ENCODE data around the gene RAB40C. TPM values are rescaled to one million over a fixed set of nuclear protein-coding genes. Genes with fewer than 3 reads are reported as not detected.

The RAB40C gene
- total and polyA plus RNA-seq, 2 experiments from 2014 or later = 30.2 to 32.7 TPM

- no peak overlapping the region for H2AFZ ChIP-seq
- H3K27ac ChIP-seq = no peak overlapping the region
- no peaks in the 10 kb centered on the region for H4K20me1 ChIP-seq (ENCODE audit: insufficient read depth, poor library complexity, severe bottlenecking)
- H3K27me3 ChIP-seq = no peaks in the 10 kb centered on the region
- DNase-seq (ENCODE audit: low spot score) = no peak
- TF ChIP-seq, protein P1, sequence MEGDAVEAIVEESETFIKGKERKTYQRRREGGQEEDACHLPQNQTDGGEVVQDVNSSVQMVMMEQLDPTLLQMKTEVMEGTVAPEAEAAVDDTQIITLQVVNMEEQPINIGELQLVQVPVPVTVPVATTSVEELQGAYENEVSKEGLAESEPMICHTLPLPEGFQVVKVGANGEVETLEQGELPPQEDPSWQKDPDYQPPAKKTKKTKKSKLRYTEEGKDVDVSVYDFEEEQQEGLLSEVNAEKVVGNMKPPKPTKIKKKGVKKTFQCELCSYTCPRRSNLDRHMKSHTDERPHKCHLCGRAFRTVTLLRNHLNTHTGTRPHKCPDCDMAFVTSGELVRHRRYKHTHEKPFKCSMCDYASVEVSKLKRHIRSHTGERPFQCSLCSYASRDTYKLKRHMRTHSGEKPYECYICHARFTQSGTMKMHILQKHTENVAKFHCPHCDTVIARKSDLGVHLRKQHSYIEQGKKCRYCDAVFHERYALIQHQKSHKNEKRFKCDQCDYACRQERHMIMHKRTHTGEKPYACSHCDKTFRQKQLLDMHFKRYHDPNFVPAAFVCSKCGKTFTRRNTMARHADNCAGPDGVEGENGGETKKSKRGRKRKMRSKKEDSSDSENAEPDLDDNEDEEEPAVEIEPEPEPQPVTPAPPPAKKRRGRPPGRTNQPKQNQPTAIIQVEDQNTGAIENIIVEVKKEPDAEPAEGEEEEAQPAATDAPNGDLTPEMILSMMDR (IDR thresholded peaks at IDR 0.05; ENCODE audit: poor library complexity) = no peak
- no peak for TF ChIP-seq EZH2 (IDR thresholded peaks at IDR 0.05; ENCODE audit: borderline replicate concordance)
- no peak for TF ChIP-seq EZH2phosphoT487 (IDR thresholded peaks at IDR 0.05; ENCODE audit: low read depth, severe bottlenecking, unreplicated experiment)
- no peak overlapping the region for H3K4me3 ChIP-seq
- no peaks in the 10 kb centered on the region for H3K9me3 ChIP-seq (ENCODE audit: low read depth)
- H3K36me3 ChIP-seq (replicated peaks; ENCODE audit: insufficient read depth, low read depth) = no peaks in the 10 kb centered on the region
- WGBS (ENCODE audit: low lambda C conversion rate, missing lambda C conversion rate) = 96% methylated on average over 38 of the region's 46 CpGs
- H3K79me2 ChIP-seq = peaks cover 13% of the 10 kb centered on the region
- H3K4me1 ChIP-seq (ENCODE audit: insufficient read depth) = peaks cover 2% of the 10 kb centered on the region
- no peak overlapping the region for H3K4me2 ChIP-seq
- H3K9me2 ChIP-seq (replicated peaks; ENCODE audit: insufficient read depth) = no peaks in the 10 kb centered on the region
Observed at GRCh38 chr16:574021-574760, 15.7 kb upstream of the RAB40C start.

- H2AFZ ChIP-seq = no peak overlapping the region
- DNase-seq (ENCODE audit: low spot score) = no peak
- no peaks in the 10 kb centered on the region for H3K27me3 ChIP-seq
- no peak overlapping the region for H3K4me3 ChIP-seq
- no peaks in the 10 kb centered on the region for H3K4me1 ChIP-seq (ENCODE audit: insufficient read depth)
- 93% methylated on average over 34 of the region's 36 CpGs for WGBS (ENCODE audit: low lambda C conversion rate, missing lambda C conversion rate)
- no peaks in the 10 kb centered on the region for H3K36me3 ChIP-seq (replicated peaks; ENCODE audit: insufficient read depth, low read depth)
- H4K20me1 ChIP-seq (ENCODE audit: insufficient read depth, poor library complexity, severe bottlenecking) = no peaks in the 10 kb centered on the region
- TF ChIP-seq EZH2phosphoT487 (IDR thresholded peaks at IDR 0.05; ENCODE audit: low read depth, severe bottlenecking, unreplicated experiment) (no peak), EZH2 (IDR thresholded peaks at IDR 0.05; ENCODE audit: borderline replicate concordance) (no peak)
- TF ChIP-seq, protein P1 (IDR thresholded peaks at IDR 0.05; ENCODE audit: poor library complexity) = no peak
- H3K9me3 ChIP-seq (ENCODE audit: low read depth) = no peaks in the 10 kb centered on the region
- H3K9me2 ChIP-seq (replicated peaks; ENCODE audit: insufficient read depth) = no peaks in the 10 kb centered on the region
- H3K27ac ChIP-seq = no peak overlapping the region
- H3K79me2 ChIP-seq = peaks cover 6% of the 10 kb centered on the region
- H3K4me2 ChIP-seq = no peak overlapping the region
Observed at GRCh38 chr16:575354-576196, 14.3 kb upstream of the RAB40C start.

- WGBS (ENCODE audit: low lambda C conversion rate, missing lambda C conversion rate) = 92% methylated on average over 21 of the region's 21 CpGs
- no peak for TF ChIP-seq EZH2 (IDR thresholded peaks at IDR 0.05; ENCODE audit: borderline replicate concordance)
- TF ChIP-seq EZH2phosphoT487 (IDR thresholded peaks at IDR 0.05; ENCODE audit: low read depth, severe bottlenecking, unreplicated experiment) = no peak
- TF ChIP-seq, protein P1 (IDR thresholded peaks at IDR 0.05; ENCODE audit: poor library complexity) = no peak
- no peaks in the 10 kb centered on the region for H3K9me2 ChIP-seq (replicated peaks; ENCODE audit: insufficient read depth)
Observed at GRCh38 chr16:576197-576822, 13.6 kb upstream of the RAB40C start.

More at GRCh38 chr16:576197-576822, 13.6 kb upstream of the RAB40C start:
- no peak for DNase-seq (ENCODE audit: low spot score)
- no peaks in the 10 kb centered on the region for H3K36me3 ChIP-seq (replicated peaks; ENCODE audit: insufficient read depth, low read depth)
- H3K4me2 ChIP-seq = no peak overlapping the region
- H3K27me3 ChIP-seq = no peaks in the 10 kb centered on the region
- no peak overlapping the region for H3K4me3 ChIP-seq
- peaks cover 4% of the 10 kb centered on the region for H3K79me2 ChIP-seq
- H2AFZ ChIP-seq = no peak overlapping the region
- H3K9me3 ChIP-seq (ENCODE audit: low read depth) = no peaks in the 10 kb centered on the region
- H4K20me1 ChIP-seq (ENCODE audit: insufficient read depth, poor library complexity, severe bottlenecking) = no peaks in the 10 kb centered on the region
- no peaks in the 10 kb centered on the region for H3K4me1 ChIP-seq (ENCODE audit: insufficient read depth)
- H3K27ac ChIP-seq = no peak overlapping the region

Measured in hepatocyte (in vitro differentiated cells).